ENCODE results near the gene COL5A1.

The COL5A1 gene

GRCh38 chr9:134774410-134774809 is 132.8 kb downstream of the COL5A1 start:
- no peak for DNase-seq

GRCh38 chr9:134775081-134775951 is 133.7 kb downstream of the COL5A1 start:
- no peak for DNase-seq

DNA sequence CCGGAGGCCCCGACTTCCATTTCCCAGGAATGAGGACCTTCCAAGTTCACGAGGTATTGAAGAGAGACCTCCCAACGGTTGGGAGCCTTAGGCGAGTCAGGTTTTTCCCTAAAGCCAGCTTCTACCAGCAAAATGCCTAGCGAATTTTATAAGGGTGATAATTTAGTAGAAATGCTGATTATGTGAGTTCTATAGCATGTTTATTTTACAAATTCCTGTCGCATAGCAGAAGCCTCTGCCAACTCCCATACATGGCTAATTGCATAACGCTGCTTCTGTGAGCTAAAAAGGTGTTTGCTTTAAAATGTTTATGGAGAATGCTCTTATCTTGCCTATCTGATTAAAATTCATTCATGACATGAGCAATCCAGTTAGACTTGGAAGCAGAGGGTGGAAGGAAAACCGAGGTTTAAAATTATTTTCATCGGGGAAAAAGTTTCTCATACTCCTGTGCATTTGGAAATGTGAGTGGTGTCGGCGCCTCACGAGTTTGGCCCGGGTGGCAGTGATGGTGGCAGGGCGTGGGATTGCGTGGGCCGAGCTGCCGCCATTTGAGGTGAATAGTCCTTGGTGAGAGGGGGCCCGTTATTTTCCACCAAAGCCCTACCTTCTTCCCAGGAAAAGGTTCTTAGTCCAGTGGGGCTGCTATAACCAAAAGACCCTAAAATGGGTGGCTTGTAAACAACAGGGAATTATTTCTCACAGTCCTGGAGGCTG is 134.6 kb downstream of the COL5A1 start:
- no peak for DNase-seq

DNA sequence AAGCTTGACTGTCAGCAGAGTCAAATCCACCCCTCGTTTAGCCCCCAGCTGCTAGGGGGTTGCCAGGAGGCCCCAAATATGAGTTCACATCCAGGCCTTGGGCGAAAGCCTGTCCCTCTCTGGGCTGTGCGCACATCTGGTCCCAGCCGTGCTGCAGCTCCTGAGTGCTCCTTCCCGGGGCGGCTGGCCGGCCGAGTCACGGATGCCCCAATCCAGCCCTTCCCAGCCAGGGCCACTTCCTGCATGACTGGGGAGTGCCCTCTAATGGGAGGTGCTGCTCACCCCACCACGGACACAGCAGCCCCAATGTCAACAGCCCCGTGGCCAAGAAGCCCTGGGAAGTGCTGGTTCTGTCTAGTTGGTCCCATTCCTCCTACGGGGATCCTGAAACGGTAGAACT is 135.6 kb downstream of the COL5A1 start:
- no peak for DNase-seq

GRCh38 chr9:134778156-134778555 is 136.6 kb downstream of the COL5A1 start:
- DNase-seq = no peak

DNA sequence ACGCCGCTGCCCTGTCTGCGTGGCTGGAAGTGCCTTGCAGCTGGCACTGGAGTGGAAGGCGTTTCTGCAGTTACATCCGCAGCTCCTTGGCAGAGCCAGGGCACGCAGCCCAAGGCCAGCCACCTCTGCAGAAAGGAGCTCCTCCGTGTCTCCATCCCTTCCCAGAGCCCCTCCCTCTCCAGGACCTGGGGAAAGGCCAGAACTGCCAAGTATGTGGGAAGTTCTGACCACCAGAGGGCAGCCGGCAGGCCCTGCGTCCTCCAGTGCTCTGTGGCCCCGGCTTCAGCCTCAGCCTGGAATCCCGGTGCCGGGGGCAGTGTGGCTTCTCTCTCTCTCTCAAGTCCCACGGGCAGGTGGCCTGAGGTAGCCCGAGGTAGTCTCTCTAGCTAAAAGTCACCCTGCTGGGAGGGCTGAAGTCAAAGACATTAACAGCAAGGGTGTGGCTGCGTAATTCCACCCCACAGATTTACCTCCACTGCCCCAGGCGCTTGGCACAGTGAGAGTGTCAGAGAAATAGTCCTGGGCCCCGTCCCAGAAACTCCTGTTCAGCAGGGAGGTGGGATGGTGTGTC is 137.3 kb downstream of the COL5A1 start:
- DNase-seq = no peak

- DNase-seq = no peak
Observed at GRCh38 chr9:134779640-134780039, 138.0 kb downstream of the COL5A1 start.

DNA sequence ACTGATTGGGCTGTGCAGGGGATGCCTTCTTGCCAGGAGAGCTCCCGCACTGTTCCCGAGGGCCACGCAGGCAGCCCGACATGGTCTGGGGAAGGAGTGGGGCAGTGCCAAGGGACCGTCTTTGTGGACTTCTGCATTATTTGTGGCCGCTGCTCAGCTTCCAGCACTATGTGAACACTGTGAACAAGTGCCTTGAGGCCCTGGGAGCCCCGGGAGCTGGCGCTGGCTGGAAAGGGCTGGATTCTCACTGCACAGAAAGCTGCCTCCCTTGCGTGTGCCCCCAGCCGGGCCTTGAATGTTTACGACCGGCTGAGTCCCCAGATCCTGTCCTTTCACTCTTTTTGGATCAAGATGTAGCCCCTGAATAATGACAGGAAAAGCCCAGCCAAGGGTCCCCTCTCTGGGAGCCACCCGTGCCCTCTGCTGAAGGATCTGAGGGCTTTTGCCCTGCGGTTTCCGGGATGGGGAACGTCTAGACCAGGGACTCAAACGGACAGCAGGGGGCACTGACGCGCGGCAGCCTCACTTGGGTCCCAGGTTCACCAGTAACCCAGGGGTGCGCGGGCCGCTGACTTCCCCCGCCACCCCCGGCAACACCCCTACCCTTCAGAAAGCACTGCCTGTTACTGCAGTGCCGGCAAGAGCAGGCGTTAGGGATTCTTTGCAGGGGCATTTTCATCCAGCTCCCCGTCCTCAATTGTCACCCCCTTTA is 140.1 kb downstream of the COL5A1 start:
- DNase-seq = no peak

DNA sequence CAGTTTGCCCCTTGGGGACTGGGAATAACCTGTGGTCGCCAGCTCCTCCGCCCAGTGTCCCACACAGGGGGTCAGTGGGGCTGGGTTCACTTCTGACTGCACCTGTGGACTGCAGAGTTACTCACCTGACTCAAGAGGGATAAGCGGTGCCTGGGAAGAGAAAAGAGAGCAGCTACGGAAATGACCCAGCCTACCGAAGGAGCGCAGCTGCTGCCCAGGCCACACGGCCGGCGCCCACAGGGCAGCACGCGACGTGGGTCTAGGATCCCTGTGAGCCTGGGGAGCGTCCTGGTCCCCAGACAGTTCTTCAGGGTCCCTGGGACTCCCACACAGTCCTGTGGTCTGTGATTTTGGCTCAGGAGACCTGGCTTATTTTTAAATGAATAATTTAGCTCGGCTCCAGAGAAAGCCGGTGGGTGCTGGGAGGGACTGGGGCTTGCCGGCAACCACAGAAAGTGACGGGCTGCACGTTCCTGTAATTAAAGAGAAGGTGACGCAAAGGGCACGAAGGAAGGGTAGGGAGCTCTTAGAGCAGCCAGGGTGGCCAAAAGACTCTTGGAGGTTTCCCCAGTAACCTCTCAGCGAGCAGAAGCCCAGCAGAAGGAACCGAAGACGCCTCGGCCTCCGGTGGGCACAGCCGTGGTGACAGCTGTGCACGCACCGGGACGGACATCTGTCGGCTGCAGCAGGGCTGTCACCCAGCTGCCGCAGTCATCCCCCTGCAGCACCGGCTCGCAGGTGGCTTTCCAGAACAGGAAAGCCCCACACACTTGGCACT is 141.5 kb downstream of the COL5A1 start:
- DNase-seq = no peak

DNA sequence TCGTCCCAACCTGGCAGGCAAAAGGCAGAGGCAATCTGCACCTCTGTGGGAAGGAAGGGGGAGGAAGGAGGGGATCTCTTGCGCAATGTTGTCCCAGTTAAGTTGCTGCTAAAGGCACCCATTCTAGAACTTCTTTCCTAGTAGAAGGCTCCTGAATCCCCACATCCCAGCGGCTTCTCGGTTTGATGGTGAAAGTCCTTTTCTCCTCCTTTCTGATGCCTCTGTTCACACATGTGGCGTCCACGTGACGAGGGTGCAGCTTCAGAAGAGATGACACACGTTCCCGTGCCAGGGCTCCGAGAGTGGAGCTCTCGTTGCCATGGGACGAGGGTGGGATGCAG is 142.1 kb downstream of the COL5A1 start:
- DNase-seq = no peak

- no peak for DNase-seq
Observed at GRCh38 chr9:134784577-134785305, 143.1 kb downstream of the COL5A1 start.

DNA sequence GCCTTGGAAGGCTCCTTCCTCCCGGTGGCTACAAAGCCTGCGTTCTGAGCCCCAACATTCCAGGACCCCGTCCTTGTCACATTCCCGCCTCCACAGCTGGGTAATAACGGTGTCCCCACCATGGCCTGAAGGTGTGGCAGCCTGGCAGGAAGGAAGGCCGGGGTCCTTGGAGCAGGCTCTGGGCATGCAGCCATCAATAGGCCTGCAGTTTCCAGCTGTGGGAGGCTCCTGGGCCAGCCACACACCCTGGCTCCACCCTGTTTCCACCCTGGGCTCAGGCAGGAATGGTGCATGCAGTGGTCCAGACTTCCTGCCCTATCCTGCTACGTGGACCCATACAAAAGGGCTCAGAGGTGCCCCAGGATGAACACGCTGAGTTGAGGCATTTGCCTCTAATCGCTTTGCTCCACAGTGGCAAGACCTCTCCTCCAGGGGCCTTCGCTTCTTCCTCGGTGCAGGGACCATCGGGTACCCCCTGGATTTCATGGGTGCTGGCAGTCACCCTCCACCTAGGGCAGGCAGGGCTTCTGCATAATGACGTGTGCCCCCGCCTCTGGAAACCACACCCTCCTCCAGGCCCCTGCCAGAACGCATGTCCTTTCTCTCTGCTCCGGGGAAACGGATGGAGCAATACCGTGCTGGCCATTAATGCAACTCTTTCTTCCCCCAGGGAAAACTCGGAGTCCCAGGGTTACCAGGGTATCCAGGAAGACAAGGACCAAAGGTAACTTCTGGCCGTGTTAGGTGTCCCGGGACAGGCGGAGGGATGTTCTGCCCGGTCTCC is 143.9 kb downstream of the COL5A1 start:
- DNase-seq = no peak

GRCh38 chr9:134787601-134788531 is 146.3 kb downstream of the COL5A1 start:
- DNase-seq = no peak

DNA sequence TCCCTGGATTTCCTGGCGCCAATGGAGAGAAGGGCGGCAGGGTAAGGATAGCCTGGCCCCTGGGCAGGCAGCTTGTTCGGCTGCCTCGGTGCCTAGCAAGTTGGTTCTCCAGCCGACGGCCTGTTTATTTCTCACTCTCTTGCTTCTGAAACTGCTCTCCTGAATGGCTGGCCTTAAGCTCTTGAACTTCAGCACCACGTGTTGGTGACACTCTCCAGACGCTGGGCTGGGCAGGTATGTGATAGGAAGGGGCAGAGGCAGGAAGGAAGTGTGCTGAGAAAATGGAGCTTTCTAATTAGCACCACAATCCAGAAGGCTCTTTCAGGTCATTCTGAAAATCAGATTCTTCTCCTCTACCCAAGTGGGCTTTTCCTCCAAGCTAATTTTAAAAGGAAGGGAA is 147.6 kb downstream of the COL5A1 start:
- DNase-seq = no peak

DNA sequence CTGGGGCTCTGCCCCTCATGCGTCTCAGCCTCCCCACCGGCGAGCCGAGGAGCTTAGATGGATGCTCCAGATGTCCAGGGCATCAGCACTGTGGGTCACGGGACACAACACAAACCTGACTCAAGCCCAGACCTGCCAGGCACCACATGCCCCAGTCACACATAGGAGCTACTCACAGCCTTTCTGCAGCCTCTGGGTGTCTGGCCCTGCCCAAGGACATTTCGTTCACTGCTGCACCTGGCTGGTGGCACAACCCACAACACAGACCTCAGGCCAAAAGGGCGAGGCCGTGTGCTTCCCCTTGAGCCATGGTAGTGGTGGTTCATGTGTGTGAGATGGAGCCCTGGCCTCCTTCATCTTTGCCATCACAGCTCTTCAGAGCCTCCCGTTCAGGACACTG is 149.4 kb downstream of the COL5A1 start:
- DNase-seq = no peak

DNA sequence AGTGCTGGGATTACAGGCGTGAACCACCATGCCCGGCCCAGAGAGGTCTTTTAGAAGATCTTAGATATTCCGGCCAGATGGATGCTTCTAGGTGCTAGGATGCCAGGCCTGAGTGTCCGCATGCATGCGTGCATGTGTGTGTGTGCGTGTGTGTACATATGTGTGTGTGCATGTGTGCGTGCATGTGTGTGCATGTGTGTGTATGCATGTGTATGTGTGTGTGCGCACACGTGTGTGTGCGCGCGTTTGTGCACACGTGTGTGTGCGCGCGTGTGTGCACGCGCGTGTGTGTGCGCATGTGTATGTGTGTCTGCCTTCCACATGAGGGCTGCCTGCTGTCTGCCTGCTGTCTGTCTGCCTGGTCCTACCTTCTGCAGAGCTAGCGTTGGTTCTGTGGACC is 151.0 kb downstream of the COL5A1 start:
- no peak for DNase-seq

DNA sequence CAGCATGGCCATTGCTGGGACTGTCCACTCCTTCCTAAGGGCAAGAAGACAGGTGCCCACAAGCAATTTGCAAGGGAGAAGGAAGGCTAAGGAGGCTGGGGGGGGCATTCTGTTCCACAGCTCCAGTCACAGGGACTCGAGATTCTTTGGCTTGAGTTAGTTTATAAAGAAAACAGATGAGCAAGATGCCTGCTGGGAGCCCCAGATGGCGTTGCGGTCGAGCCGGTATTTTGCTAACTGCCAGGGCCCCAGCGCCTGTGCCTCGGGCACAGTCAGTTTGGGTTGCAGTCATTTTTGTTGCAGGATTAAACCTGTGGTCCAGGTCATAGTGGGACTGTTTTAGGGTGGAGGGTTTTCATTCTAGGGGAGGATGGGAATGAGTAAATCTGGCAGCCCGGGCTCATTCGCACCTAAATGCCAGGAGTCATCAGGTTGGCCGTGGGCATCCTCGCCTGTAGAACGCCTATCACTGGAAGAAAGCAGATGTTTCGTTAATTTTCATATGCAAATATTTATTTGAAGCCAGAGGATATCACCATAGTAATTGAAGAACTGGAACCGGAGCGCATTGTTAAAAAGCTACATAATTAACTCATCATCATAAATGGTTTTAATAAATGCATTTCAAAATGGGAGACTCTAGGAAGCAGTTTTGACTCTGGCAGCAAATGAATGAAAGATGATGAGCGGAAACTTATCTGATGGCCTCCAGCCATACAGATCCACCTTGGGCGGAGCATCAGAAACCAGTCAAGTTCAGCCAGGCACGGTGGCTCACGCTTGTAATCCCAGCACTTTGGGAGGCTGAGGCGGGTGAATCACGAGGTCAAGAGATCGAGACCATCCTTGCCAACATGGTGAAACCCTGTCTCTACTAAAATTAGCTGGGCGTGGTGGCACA is 151.9 kb downstream of the COL5A1 start:
- DNase-seq = no peak

DNA sequence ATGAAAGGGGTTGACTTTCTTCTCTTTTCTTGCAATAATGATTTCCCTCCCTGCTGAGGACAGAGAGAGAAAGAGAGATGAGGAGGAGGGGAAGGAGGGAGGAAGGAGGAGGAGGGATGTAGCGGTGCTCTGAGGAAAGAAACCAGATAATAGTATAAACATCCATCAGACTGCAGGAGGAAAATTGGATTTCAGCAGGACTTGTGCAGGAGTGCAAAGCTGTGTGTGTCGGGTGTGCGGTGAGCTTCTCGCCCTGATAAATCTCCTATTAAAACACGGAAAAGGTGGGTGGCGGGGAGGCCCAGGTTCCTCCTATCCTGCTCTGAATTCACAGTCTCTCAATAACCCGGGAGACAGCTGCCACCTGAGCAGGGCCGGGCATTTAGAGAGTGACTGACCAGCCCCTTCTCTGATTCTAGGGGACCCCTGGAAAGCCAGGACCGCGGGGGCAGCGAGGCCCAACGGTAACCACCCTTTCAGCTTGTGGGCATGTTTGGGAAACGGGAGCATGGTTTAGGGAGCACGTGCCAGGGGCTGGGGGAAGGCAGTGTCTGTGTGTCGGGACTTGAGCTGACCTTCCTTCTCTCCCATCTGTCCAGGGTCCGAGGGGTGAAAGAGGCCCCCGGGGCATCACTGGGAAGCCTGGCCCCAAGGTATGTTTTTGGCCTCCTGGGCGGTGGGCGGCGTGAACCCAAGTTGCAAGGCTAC is 153.2 kb downstream of the COL5A1 start:
- DNase-seq = no peak

Data from NCI-H2081 treated with DMSO at 0.1 percent for 48 hours (cell line).